NCI-H1694 treated with DMSO at 0.1 percent for 48 hours (cell line): ENCODE measurements around the gene RANBP17.
A peak's percentile ranks its signal among the peaks of the same experiment; 100 is the strongest.
"Not testable (repeated sequence)": the region's sequence is repeated elsewhere in the genome, so short reads cannot be mapped to it uniquely, and the experiment has no call there.

ENCODE experiments used
- DNase-seq: peaks from one replicate; lab custom pipeline; 2025; lab: John Stamatoyannopoulos, UW

RANBP17 gene

GRCh38 chr5:171250738-171251137 is 388.9 kb downstream of the RANBP17 start:
- DNase-seq, result no peak

GRCh38 chr5:171251519-171251918 is 389.7 kb downstream of the RANBP17 start:
- no peak for DNase-seq

GRCh38 chr5:171252674-171253073 is 390.9 kb downstream of the RANBP17 start:
- DNase-seq, result no peak

- no peak for DNase-seq
These were observed 397.1 kb downstream of the RANBP17 start for GRCh38 chr5:171258737-171259415.

- DNase-seq, result no peak
These were observed 399.5 kb downstream of the RANBP17 start for GRCh38 chr5:171261361-171261760.

GRCh38 chr5:171261904-171262303 is 400.1 kb downstream of the RANBP17 start:
- DNase-seq, result no peak

- DNase-seq, result no peak
These were observed 401.4 kb downstream of the RANBP17 start for GRCh38 chr5:171263181-171263580.

- DNase-seq, result no peak
These were observed 403.0 kb downstream of the RANBP17 start for GRCh38 chr5:171264843-171265242.

- DNase-seq, result no peak
These were observed 407.1 kb downstream of the RANBP17 start for GRCh38 chr5:171268700-171269620.

- no peak for DNase-seq
These were observed 407.9 kb downstream of the RANBP17 start for GRCh38 chr5:171269717-171270116.

GRCh38 chr5:171270136-171270535 is 408.3 kb downstream of the RANBP17 start:
- DNase-seq, result no peak

GRCh38 chr5:171271798-171272197 is 410.0 kb downstream of the RANBP17 start:
- DNase-seq, result no peak

- DNase-seq, result peak; percentile 16
These were observed 411.5 kb downstream of the RANBP17 start for GRCh38 chr5:171272996-171273970.

GRCh38 chr5:171275841-171276544 is 414.2 kb downstream of the RANBP17 start:
- no peak for DNase-seq

GRCh38 chr5:171283753-171284152 is 421.9 kb downstream of the RANBP17 start:
- DNase-seq, result no peak

GRCh38 chr5:171285465-171285864 is 423.6 kb downstream of the RANBP17 start:
- no peak for DNase-seq

- no peak for DNase-seq
These were observed 426.2 kb downstream of the RANBP17 start for GRCh38 chr5:171288066-171288465.

GRCh38 chr5:171291371-171291770 is 429.6 kb downstream of the RANBP17 start:
- DNase-seq, result no peak

GRCh38 chr5:171295299-171295698 is 433.5 kb downstream of the RANBP17 start:
- DNase-seq, result no peak

GRCh38 chr5:171295801-171296200 is 434.0 kb downstream of the RANBP17 start:
- no peak for DNase-seq

- not testable (repeated sequence) for DNase-seq
These were observed 436.1 kb downstream of the RANBP17 start for GRCh38 chr5:171297941-171298340.
